Vagina (tissue), 2 donors: ENCODE results near the gene IL17D. TPM values are rescaled to one million over a fixed set of nuclear protein-coding genes. Genes with fewer than 3 reads are reported as not detected.

ENCODE experiments used
- DNase-seq, 2 donors: peaks; one replicate each; pipeline ENCODE4 v3.0.0-alpha.2; 2017; ENCODE audit errors: extremely low spot score in 2 of 2
- H3K27ac ChIP-seq: fragments of 200-600 bp; sonication (generic); one replicate; pipeline ENCODE4 v1.5.1; 2019
- H3K27me3 ChIP-seq: fragments of 200-600 bp; sonication (generic); one replicate; pipeline ENCODE4 v1.5.1; 2019
- H3K36me3 ChIP-seq, 2 donors: fragments of 200-600 bp; sonication (generic); one replicate each; pipeline ENCODE4 v1.5.1; 2017 to 2019
- H3K4me1 ChIP-seq: fragments of 200-600 bp; sonication (generic); one replicate; pipeline ENCODE4 v1.5.1; 2019
- H3K4me3 ChIP-seq, 2 donors: fragments of 200-600 bp; sonication (generic); 1 replicate in 1 of 2; 2 replicates in 1 of 2; pipeline ENCODE4 v1.5.1; 2016 to 2019
- H3K9me3 ChIP-seq: fragments of 200-600 bp; sonication (generic); one replicate; pipeline ENCODE4 v1.5.1; 2019
- CTCF ChIP-seq, 3 experiments: fragments of 450-650 bp in 2 of 3; fragments of 200-600 bp in 1 of 3; sonication (generic) in 1 of 3; IDR thresholded peaks; one replicate each; pipeline ENCODE4 v1.5.1; 2017 to 2019; ENCODE audit warnings: antibody characterized with exemption in 3 of 3, mild to moderate bottlenecking in 2 of 3, moderate library complexity in 2 of 3
- POLR2A ChIP-seq, 2 donors: fragments of 450-650 bp; IDR thresholded peaks; one replicate each; pipeline ENCODE4 v1.6.1; 2017; ENCODE audit warnings: antibody characterized with exemption in 2 of 2, mild to moderate bottlenecking in 2 of 2, moderate library complexity in 2 of 2
- POLR2AphosphoS5 ChIP-seq, 2 donors: sonication (generic); formaldehyde crosslinking; IDR thresholded peaks; one replicate each; pipeline ENCODE4 v1.9.0; 2017; ENCODE audit warnings: antibody characterized with exemption in 2 of 2, mild to moderate bottlenecking in 2 of 2, low read depth in 1 of 2; ENCODE audit not compliant: insufficient read depth in 1 of 2
- intact Hi-C: fragments of 100-400 bp; cut with DNase I; formaldehyde crosslinking; loops from one replicate; pipeline ENCODE4 v1.15.1; 2023
- total RNA-seq: library from RNA; depleted of rRNA; stranded (reverse); fragments of >200 nt; gene quantifications from one replicate; pipeline ENCODE4 v1.2.3, GENCODE V29; 2016

Gene IL17D
- total RNA-seq, 1 donor from 2014 or later: 3.7 TPM

GRCh38 chr13:20749377-20749776 lies 45.9 kb downstream of the IL17D start:
- TF ChIP-seq POLR2AphosphoS5 (IDR thresholded peaks at IDR 0.05; ENCODE audit: insufficient read depth in 1 of 2, low read depth in 1 of 2) (no peak), POLR2A (IDR thresholded peaks at IDR 0.05) (no peak), CTCF (IDR thresholded peaks at IDR 0.05) (no peak)
- Histone ChIP-seq H3K4me1 (no peaks in the 10 kb centered on the region), H3K4me3 (no peak overlapping the region), H3K36me3 (no peaks in the 10 kb centered on the region), H3K27me3 (no peaks in the 10 kb centered on the region), H3K9me3 (no peaks in the 10 kb centered on the region), H3K27ac (no peak overlapping the region)
- DNase-seq: no peak
- intact Hi-C loops: no loop called here

DNA sequence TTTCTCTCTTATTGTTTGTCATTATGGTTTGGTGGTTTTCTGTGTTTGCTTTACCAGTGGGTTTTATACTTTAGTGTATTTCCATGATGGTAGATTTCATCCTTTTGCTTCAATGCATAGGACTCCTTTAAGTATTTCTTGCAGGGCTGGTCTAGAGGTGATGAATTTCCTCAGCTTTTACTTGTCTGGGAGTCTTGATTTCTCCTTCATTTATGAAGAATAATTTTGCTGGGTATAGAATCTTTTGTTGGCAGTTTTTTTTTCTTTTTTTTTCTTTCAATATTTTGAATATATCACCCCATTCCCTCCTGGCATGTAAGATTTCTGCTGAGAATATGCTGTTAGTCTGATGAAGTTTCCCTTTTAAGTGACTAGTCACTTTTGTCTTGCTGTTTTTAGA lies 50.5 kb downstream of the IL17D start:
- Histone ChIP-seq H3K36me3 (peaks cover 0 to 22% of the 10 kb centered on the region in 2 donors), H3K27me3 (no peaks in the 10 kb centered on the region), H3K4me3 (no peak overlapping the region), H3K4me1 (no peaks in the 10 kb centered on the region), H3K9me3 (no peaks in the 10 kb centered on the region), H3K27ac (no peak overlapping the region)
- TF ChIP-seq CTCF (IDR thresholded peaks at IDR 0.05) (no peak), POLR2A (IDR thresholded peaks at IDR 0.05) (no peak), POLR2AphosphoS5 (IDR thresholded peaks at IDR 0.05; ENCODE audit: insufficient read depth in 1 of 2, low read depth in 1 of 2) (no peak)
- no peak for DNase-seq
- intact Hi-C loops: no loop called here

GRCh38 chr13:20760872-20761271 lies 57.4 kb downstream of the IL17D start:
- H3K27me3 ChIP-seq: no peaks in the 10 kb centered on the region
- H3K4me1 ChIP-seq: no peaks in the 10 kb centered on the region
- H3K27ac ChIP-seq: no peak overlapping the region
- no peak for DNase-seq
- no peak for TF ChIP-seq POLR2A (IDR thresholded peaks at IDR 0.05)
- no peak for TF ChIP-seq CTCF (IDR thresholded peaks at IDR 0.05)
- TF ChIP-seq POLR2AphosphoS5 (IDR thresholded peaks at IDR 0.05; ENCODE audit: insufficient read depth in 1 of 2, low read depth in 1 of 2): no peak
- peaks cover 0 to 12% of the 10 kb centered on the region in 2 donors for H3K36me3 ChIP-seq
- H3K4me3 ChIP-seq: no peak overlapping the region
- H3K9me3 ChIP-seq: no peaks in the 10 kb centered on the region
- intact Hi-C loops: no loop called here

DNA sequence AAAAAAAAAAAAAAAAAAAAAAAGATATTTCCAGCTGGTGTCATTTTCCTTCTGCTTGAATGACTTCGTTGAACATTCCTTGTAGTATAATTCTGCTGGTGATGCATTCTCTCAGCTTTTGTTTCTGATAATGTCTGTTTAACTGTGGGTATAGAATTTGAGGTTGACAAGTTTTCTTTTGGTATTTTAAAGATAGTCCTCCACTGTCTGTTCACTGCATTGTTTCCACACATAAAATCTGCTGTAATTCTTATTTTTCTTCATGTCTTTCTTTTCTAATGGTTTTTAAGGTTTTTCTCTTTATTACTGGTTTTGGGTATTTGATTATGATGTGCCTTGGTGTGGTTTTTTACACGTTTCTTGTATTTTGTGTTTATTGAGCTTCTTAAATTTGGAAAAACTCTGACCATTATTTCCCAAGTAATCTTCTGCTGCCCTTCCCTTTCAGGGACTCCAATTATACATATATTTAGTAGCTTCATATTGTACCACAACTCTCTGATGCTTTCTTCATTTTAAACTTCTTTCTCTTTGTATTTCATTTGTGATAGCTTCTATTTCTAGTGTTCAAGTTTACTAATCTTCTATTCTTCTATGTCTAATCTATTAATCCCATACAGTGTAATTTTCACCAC lies 63.9 kb downstream of the IL17D start:
- intact Hi-C loops: no loop called here
- H3K4me3 ChIP-seq: no peak overlapping the region
- DNase-seq: no peak
- peaks cover 0 to 18% of the 10 kb centered on the region in 2 donors for H3K36me3 ChIP-seq
- H3K4me1 ChIP-seq: peaks cover 6% of the 10 kb centered on the region
- H3K27me3 ChIP-seq: no peaks in the 10 kb centered on the region
- no peak for TF ChIP-seq CTCF (IDR thresholded peaks at IDR 0.05)
- H3K9me3 ChIP-seq: no peaks in the 10 kb centered on the region
- no peak overlapping the region for H3K27ac ChIP-seq

DNA sequence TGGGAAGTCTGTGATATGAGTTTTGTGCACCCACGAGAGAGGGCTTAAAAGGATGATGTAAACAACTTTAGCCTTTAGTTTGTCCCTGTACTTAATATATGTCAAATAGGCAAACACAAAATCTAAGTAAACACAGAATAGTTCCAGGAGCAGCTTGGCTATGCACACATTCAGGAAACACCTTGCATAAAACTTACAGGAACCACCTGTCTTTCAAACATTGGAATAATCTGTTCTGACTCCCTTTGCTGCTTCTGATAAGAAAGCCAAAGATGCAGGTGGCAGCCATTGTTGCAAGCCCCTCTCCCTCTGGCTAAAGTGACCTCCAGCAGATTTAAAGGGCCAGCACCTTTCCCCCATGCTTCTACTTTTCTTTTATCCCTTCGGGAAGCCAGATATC lies 65.6 kb downstream of the IL17D start:
- Histone ChIP-seq H3K27ac (no peak overlapping the region), H3K27me3 (no peaks in the 10 kb centered on the region), H3K36me3 (peaks cover 0 to 18% of the 10 kb centered on the region in 2 donors), H3K4me3 (no peak overlapping the region), H3K4me1 (peaks cover 7% of the 10 kb centered on the region), H3K9me3 (no peaks in the 10 kb centered on the region)
- intact Hi-C loops: no loop called here
- DNase-seq: no peak
- TF ChIP-seq CTCF (IDR thresholded peaks at IDR 0.05) (no peak), POLR2A (IDR thresholded peaks at IDR 0.05) (no peak), POLR2AphosphoS5 (IDR thresholded peaks at IDR 0.05; ENCODE audit: insufficient read depth in 1 of 2, low read depth in 1 of 2) (no peak)
